BJ (cell line): ENCODE measurements around the gene CD48. TPM values are rescaled to one million over a fixed set of nuclear protein-coding genes. Genes with fewer than 3 reads are reported as not detected.

Source experiments
- CTCF ChIA-PET: fragments of 350-600 bp; formaldehyde crosslinking; extraction: SDS; loops from one replicate; lab custom pipeline; 2021; ENCODE audit warnings: antibody characterized with exemption, inconsistent platforms; lab: Yijun Ruan, JAX
- POLR2A ChIA-PET: fragments of 300-600 bp; sonication (Branson Sonifier 250); formaldehyde crosslinking; extraction: SDS; loops from one replicate; lab custom pipeline; 2021; ENCODE audit warnings: antibody characterized with exemption; lab: Charles Lee
- DNase-seq: peaks from one replicate; pipeline ENCODE4 v3.0.0-alpha.2; 2011; ENCODE audit warnings: low read depth
- H3K27me3 ChIP-seq: 2 replicates; pipeline ENCODE4 v1.6.0; 2011; ENCODE audit warnings: low read length; ENCODE audit not compliant: control insufficient read depth, insufficient read depth
- H3K36me3 ChIP-seq: 2 replicates; pipeline ENCODE4 v1.5.1; 2011; ENCODE audit warnings: low read length; ENCODE audit not compliant: control insufficient read depth, insufficient read depth
- H3K4me3 ChIP-seq: 2 replicates; pipeline ENCODE4 v1.5.1; 2011; ENCODE audit warnings: low read depth, mild to moderate bottlenecking, control low read depth, low read length
- polyA plus RNA-seq: library from polyadenylated mRNA; depleted of rRNA; stranded (reverse); fragments of >200 nt; gene quantifications from 2 replicates; pipeline ENCODE4 v1.2.3, GENCODE V29; 2011
- TF ChIP-seq, protein P1 (sequence below): IDR thresholded peaks from 2 replicates; pipeline ENCODE4 v1.5.1; 2011; ENCODE audit warnings: low read depth, mild to moderate bottlenecking, control low read depth, inconsistent platforms, low read length, moderate library complexity; ENCODE audit not compliant: insufficient read depth

CD48 gene
- polyA plus RNA-seq, 1 experiment, result not detected

GRCh38 chr1:160651433-160652064 is 60.1 kb downstream of the CD48 start:
- DNase-seq, result no peak
- Histone ChIP-seq H3K36me3 (no peaks in the 10 kb centered on the region), H3K27me3 (no peaks in the 10 kb centered on the region), H3K4me3 (no peak overlapping the region)
- POLR2A ChIA-PET, result no interaction called here
- TF ChIP-seq, protein P1, sequence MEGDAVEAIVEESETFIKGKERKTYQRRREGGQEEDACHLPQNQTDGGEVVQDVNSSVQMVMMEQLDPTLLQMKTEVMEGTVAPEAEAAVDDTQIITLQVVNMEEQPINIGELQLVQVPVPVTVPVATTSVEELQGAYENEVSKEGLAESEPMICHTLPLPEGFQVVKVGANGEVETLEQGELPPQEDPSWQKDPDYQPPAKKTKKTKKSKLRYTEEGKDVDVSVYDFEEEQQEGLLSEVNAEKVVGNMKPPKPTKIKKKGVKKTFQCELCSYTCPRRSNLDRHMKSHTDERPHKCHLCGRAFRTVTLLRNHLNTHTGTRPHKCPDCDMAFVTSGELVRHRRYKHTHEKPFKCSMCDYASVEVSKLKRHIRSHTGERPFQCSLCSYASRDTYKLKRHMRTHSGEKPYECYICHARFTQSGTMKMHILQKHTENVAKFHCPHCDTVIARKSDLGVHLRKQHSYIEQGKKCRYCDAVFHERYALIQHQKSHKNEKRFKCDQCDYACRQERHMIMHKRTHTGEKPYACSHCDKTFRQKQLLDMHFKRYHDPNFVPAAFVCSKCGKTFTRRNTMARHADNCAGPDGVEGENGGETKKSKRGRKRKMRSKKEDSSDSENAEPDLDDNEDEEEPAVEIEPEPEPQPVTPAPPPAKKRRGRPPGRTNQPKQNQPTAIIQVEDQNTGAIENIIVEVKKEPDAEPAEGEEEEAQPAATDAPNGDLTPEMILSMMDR, result no peak
- CTCF ChIA-PET, result interaction anchor here (0.9 to 1.5 kb wide), 2 partner anchors 17 to 24 kb away, joined by 3 to 6 read pairs; no protein-coding TSS in a partner anchor

DNA sequence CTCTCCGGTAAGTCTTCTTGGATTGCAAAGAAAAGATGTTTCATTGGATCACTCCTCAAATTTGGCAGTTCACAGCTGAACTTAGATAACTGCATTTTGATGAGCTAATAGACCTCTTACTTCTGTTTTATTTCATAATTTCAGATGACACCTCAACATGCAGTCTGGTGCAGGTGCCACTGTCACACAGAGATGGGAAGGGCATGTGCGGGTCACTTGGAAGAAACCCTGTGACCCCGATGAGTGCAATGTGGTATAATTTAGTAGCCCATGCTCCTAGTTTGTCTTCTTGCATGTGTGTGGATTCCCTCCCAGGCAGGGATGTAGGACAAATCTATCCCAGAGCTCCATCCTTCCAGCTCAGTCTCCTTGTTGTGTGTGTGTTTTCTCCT is 64.3 kb downstream of the CD48 start:
- ChIA-PET POLR2A (no interaction called here), CTCF (no interaction called here)
- no peak overlapping the region for H3K4me3 ChIP-seq
- no peaks in the 10 kb centered on the region for H3K27me3 ChIP-seq
- H3K36me3 ChIP-seq, result no peaks in the 10 kb centered on the region
- TF ChIP-seq, protein P1, result no peak
- DNase-seq, result no peak

DNA sequence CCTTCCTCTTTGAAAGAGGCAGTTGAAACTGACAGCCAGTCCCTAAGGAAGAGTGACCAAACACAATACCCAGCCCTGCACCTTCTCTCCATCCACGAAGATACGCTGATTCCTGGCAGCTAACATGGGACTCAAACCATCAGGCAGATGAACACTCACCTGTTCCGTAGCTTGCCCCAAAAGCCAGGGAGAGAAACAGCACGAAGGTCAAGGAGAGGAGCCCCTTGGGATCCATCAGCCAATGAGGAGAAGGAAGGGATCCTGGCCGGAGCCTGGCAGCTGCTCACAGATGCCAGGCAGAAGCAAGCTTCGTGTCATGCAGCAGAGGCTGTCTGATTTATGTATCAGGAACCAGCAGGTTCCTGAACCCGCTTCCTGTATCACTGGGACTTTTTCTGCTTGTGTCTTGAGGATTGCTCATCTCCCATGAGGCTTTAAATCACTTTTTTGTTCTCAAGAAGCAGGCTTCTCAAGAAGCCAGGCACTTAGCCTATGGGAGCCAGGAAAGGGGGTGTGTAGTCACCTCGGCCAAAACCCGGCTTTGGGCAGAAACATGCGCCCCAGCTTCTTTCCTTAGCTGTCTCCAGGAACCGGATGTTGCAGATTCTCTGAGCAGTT is 64.8 kb downstream of the CD48 start, which contains the start of gene SLAMF1:
SLAMF1 (minus strand) TSS at position 334 of the 618 bp plus-strand sequence; CDS start at position 235, 99 bp downstream.
- no peak for DNase-seq
- Histone ChIP-seq H3K27me3 (no peaks in the 10 kb centered on the region), H3K4me3 (no peak within 1 kb of the TSS), H3K36me3 (no peaks in the 10 kb centered on the region)
- ChIA-PET CTCF (no interaction called here), POLR2A (no interaction called here)
- TF ChIP-seq, protein P1, result no peak

GRCh38 chr1:160646180-160646579 is 65.4 kb downstream of the CD48 start:
- TF ChIP-seq, protein P1, result no peak
- H3K36me3 ChIP-seq, result no peaks in the 10 kb centered on the region
- no peak for DNase-seq
- no peak overlapping the region for H3K4me3 ChIP-seq
- CTCF ChIA-PET, result no interaction called here
- POLR2A ChIA-PET, result no interaction called here
- no peaks in the 10 kb centered on the region for H3K27me3 ChIP-seq

- ChIA-PET CTCF (no interaction called here), POLR2A (no interaction called here)
- TF ChIP-seq, protein P1, result no peak
These were observed 66.1 kb downstream of the CD48 start for GRCh38 chr1:160645386-160646130.

More at GRCh38 chr1:160645386-160646130, 66.1 kb downstream of the CD48 start:
- Histone ChIP-seq H3K27me3 (no peaks in the 10 kb centered on the region), H3K36me3 (no peaks in the 10 kb centered on the region), H3K4me3 (no peak overlapping the region)
- DNase-seq, result no peak
